HepG2 (cell line): ENCODE results near the gene CCSER2. TPM values are rescaled to one million over a fixed set of nuclear protein-coding genes. Genes with fewer than 3 reads are reported as not detected.

Experiments
- ATAC-seq: fragments of 200-7000 bp; cut with Tn5 transposase; 3 replicates; pipeline ENCODE4 v1.9.1; 2020; ENCODE audit warnings: mild to moderate bottlenecking, moderate library complexity
- BruUV-seq: library from RNA; stranded (reverse); fragments of 400-500 nt; replicated peaks from 2 replicates; lab custom pipeline; 2021; lab: Mats Ljungman, UMichigan
- CTCF ChIA-PET: fragments of 300-600 bp; formaldehyde crosslinking; extraction: SDS; loops from one replicate; lab custom pipeline; 2021; ENCODE audit warnings: low total read pairs, inconsistent platforms, low intra/inter-chr PET ratio; lab: Yijun Ruan, JAX
- POLR2A ChIA-PET: fragments of 350-600 bp; sonication (Branson Sonifier 250); formaldehyde crosslinking; loops from one replicate; lab custom pipeline; 2020; ENCODE audit warnings: antibody characterized with exemption, inconsistent platforms; lab: Yijun Ruan, JAX
- DNase-seq: peaks from one replicate; pipeline ENCODE4 v3.0.0-alpha.2; 2015; ENCODE audit warnings: low spot score
- FAIRE-seq: peaks from 3 replicates; lab custom pipeline; 2011; peaks lifted over from hg19 to GRCh38; lab: Jason Lieb, UNC
- H2AFZ ChIP-seq: one replicate; pipeline ENCODE4 v1.6.1; 2011; ENCODE audit warnings: low read length, inconsistent platforms
- H3K27ac ChIP-seq: fragments of 300-600 bp; 3 replicates; pipeline ENCODE4 v1.8.0; 2011; ENCODE audit warnings: mixed run types, mild to moderate bottlenecking, mixed read lengths, low read length, inconsistent platforms; ENCODE audit not compliant: insufficient read depth; ENCODE audit errors: extremely low read length
- H3K27me3 ChIP-seq, 2 experiments: fragments of 200-600 bp in 1 of 2; 2 replicates in 1 of 2; 3 replicates in 1 of 2; pipeline versions ENCODE4 v1.6.0 to v1.8.0; 2011; ENCODE audit warnings: low read length in 2 of 2, mild to moderate bottlenecking in 2 of 2, moderate library complexity in 2 of 2, inconsistent platforms in 1 of 2; ENCODE audit not compliant: insufficient read depth in 2 of 2, control insufficient read depth in 1 of 2
- H3K36me3 ChIP-seq, 2 experiments: fragments of 200-600 bp in 1 of 2; replicated peaks in 1 of 2; 2 replicates in 1 of 2; 3 replicates in 1 of 2; pipeline versions ENCODE4 v1.5.1 to v1.8.0; 2011; ENCODE audit warnings: low read length in 2 of 2, inconsistent platforms in 1 of 2; ENCODE audit not compliant: insufficient read depth in 2 of 2, control insufficient read depth in 1 of 2
- H3K4me1 ChIP-seq: 2 replicates; pipeline ENCODE4 v1.5.1; 2012; ENCODE audit warnings: low read length, inconsistent platforms; ENCODE audit not compliant: insufficient read depth
- H3K4me2 ChIP-seq: 2 replicates; pipeline ENCODE4 v1.6.0; 2011; ENCODE audit warnings: low read depth, low read length, inconsistent platforms
- H3K4me3 ChIP-seq, 3 experiments: fragments of 200-600 bp in 1 of 3; sonication (generic), shearing (Covaris generic) in 1 of 3; replicated peaks in 1 of 3; 2 replicates each; pipeline ENCODE4 v1.5.1; 2011 to 2016; ENCODE audit warnings: low read length in 3 of 3, inconsistent platforms in 2 of 3, low read depth in 2 of 3, mild to moderate bottlenecking in 2 of 3, control low read depth in 1 of 3, mixed read lengths in 1 of 3; ENCODE audit not compliant: insufficient read depth in 1 of 3
- H3K79me2 ChIP-seq: one replicate; pipeline ENCODE4 v1.6.1; 2011; ENCODE audit warnings: low read length, inconsistent platforms; ENCODE audit not compliant: insufficient read depth
- H3K9ac ChIP-seq: 2 replicates; pipeline ENCODE4 v1.6.0; 2011; ENCODE audit warnings: mild to moderate bottlenecking, low read depth, low read length, inconsistent platforms; ENCODE audit not compliant: insufficient read depth
- H3K9me3 ChIP-seq: 2 replicates; pipeline ENCODE4 v1.5.1; 2012; ENCODE audit warnings: mild to moderate bottlenecking, low read length
- H4K20me1 ChIP-seq: 2 replicates; pipeline ENCODE4 v1.6.0; 2011; ENCODE audit warnings: inconsistent platforms, mild to moderate bottlenecking, low read length, moderate library complexity; ENCODE audit not compliant: insufficient read depth
- ARID2 ChIP-seq: sonication (generic); formaldehyde crosslinking; IDR thresholded peaks from 2 replicates; pipeline ENCODE4 v1.8.1; 2022; ENCODE audit warnings: mild to moderate bottlenecking, missing genetic modification reagents, borderline replicate concordance
- MAFK ChIP-seq, 2 experiments: IDR thresholded peaks in 1 of 2; conservative IDR thresholded peaks in 1 of 2; 2 replicates each; pipeline ENCODE4 v1.6.1; 2011; ENCODE audit warnings: improper control_type of control experiment in 2 of 2, low read length in 2 of 2
- MIER3 ChIP-seq: IDR thresholded peaks from 2 replicates; pipeline ENCODE4 v1.6.1; 2016; ENCODE audit warnings: missing compliant biosample characterization, borderline replicate concordance
- NFE2L1 ChIP-seq: sonication (generic); formaldehyde crosslinking; IDR thresholded peaks from 2 replicates; pipeline ENCODE4 v1.4.0; 2020; ENCODE audit warnings: missing genetic modification reagents, mild to moderate bottlenecking, borderline replicate concordance
- POLR2A ChIP-seq, 2 experiments: IDR thresholded peaks; 2 replicates each; pipeline ENCODE4 v1.6.1; 2011; ENCODE audit warnings: low read depth in 2 of 2, low read length in 2 of 2, mild to moderate bottlenecking in 1 of 2, moderate library complexity in 1 of 2; ENCODE audit not compliant: insufficient read depth in 1 of 2
- RFX1 ChIP-seq: fragments of 450-650 bp; IDR thresholded peaks from 2 replicates; pipeline ENCODE4 v1.6.1; 2017
- RNF2 ChIP-seq: fragments of 450-650 bp; conservative IDR thresholded peaks from 2 replicates; pipeline ENCODE4 v1.6.1; 2016; ENCODE audit warnings: low read depth
- RNF219 ChIP-seq: sonication (generic); formaldehyde crosslinking; IDR thresholded peaks from 2 replicates; pipeline ENCODE4 v1.5.0; 2020; ENCODE audit warnings: mild to moderate bottlenecking, missing genetic modification reagents
- ZBTB7A ChIP-seq: sonication (generic); formaldehyde crosslinking; IDR thresholded peaks from 2 replicates; pipeline ENCODE4 v1.8.0; 2022; ENCODE audit warnings: mild to moderate bottlenecking, missing genetic modification reagents
- ZNF24 ChIP-seq: fragments of 450-650 bp; IDR thresholded peaks from 2 replicates; pipeline ENCODE4 v1.6.1; 2017; ENCODE audit warnings: antibody characterized with exemption, mild to moderate bottlenecking
- in situ Hi-C: cut with HindIII; loops from 2 replicates; pipeline ENCODE4 v1.10.0; 2017; ENCODE audit warnings: low pct_unique_long_range_greater_than_20kb; ENCODE audit not compliant: extremely low pct_ligation_motif_present
- intact Hi-C: fragments of 100-400 bp; cut with micrococcal nuclease; formaldehyde crosslinking; loops from one replicate; pipeline ENCODE4 v1.10.0; 2022; ENCODE audit not compliant: unreplicated experiment
- polyA plus RNA-seq, 8 experiments: library from polyadenylated mRNA; depleted of rRNA in 3 of 8; stranded (reverse) in 7 of 8; unstranded in 1 of 8; fragments of >200 nt; fragmentation: Illumina TruSeq in 4 of 8; extraction: Trizol in 4 of 8; gene quantifications; 2 replicates each; pipeline versions ENCODE4 v1.2.1 to v1.2.3, GENCODE V29; 2011 to 2016; ENCODE audit warnings: low read depth in 4 of 8, missing spikeins in 1 of 8, mixed read lengths in 1 of 8; ENCODE audit not compliant: insufficient read depth in 1 of 8
- total RNA-seq, 5 experiments: library from RNA; depleted of rRNA; stranded (reverse); fragments of >200 nt; fragmentation: Illumina TruSeq; extraction: Trizol; gene quantifications; 2 replicates each; pipeline ENCODE4 v1.2.3, GENCODE V29; 2016; ENCODE audit warnings: low read depth in 1 of 5
- TF ChIP-seq, protein P1 (sequence below): IDR thresholded peaks from 2 replicates; pipeline ENCODE4 v1.6.1; 2012; ENCODE audit warnings: low read length, improper control_type of control experiment
- TF ChIP-seq, protein P2 (sequence below): sonication (generic); formaldehyde crosslinking; IDR thresholded peaks from 2 replicates; pipeline ENCODE4 v1.8.0; 2022; ENCODE audit warnings: missing genetic modification reagents, mild to moderate bottlenecking, inconsistent platforms, borderline replicate concordance
- TF ChIP-seq, protein P3 (sequence below): sonication (generic); formaldehyde crosslinking; IDR thresholded peaks from 2 replicates; pipeline ENCODE4 v1.8.1; 2023; ENCODE audit warnings: missing genetic modification reagents, mild to moderate bottlenecking, borderline replicate concordance
- TF ChIP-seq, protein P4 (sequence below): sonication (generic); formaldehyde crosslinking; IDR thresholded peaks from 2 replicates; pipeline ENCODE4 v1.9.0; 2021; ENCODE audit warnings: missing genetic modification reagents, borderline replicate concordance
- TF ChIP-seq, protein P5 (sequence below): sonication (generic); formaldehyde crosslinking; IDR thresholded peaks from 2 replicates; pipeline ENCODE4 v1.5.0; 2020; ENCODE audit warnings: missing genetic modification reagents, mild to moderate bottlenecking, borderline replicate concordance

The CCSER2 gene
- total and polyA plus RNA-seq, 2 of the 13 experiments (the other 11 are each of a cell fraction or from before 2014, with no cell fraction given), result 13.3 to 17.2 TPM

GRCh38 chr10:84545651-84546050, 217.3 kb downstream of the CCSER2 start:
- Histone ChIP-seq H3K27me3 (peaks cover 0 to 49% of the 10 kb centered on the region in 2 experiments), H3K4me1 (peaks cover 11% of the 10 kb centered on the region; the same call in 1 of the 2 replicates), H3K27ac (no peak overlapping the region), H3K4me3 (no peak overlapping the region), H4K20me1 (no peaks in the 10 kb centered on the region), H3K4me2 (no peak overlapping the region), H3K9ac (no peak overlapping the region), H2AFZ (no peak overlapping the region), H3K9me3 (no peaks in the 10 kb centered on the region), H3K79me2 (no peaks in the 10 kb centered on the region), H3K36me3 (no peaks in the 10 kb centered on the region)
- in situ Hi-C loops (no loop called here), intact Hi-C loops (no loop called here)
- CTCF ChIA-PET, result no interaction called here
- POLR2A ChIA-PET, result no interaction called here
- ATAC-seq (no peak), DNase-seq (no peak), FAIRE-seq (no peak)
- BruUV-seq, result no TSS peak
- TF ChIP-seq ARID2 (no peak), RNF2 (no peak), ZBTB7A (no peak), NFE2L1 (CRISPR knock-in tag) (no peak), RFX1 (no peak), RNF219 (CRISPR knock-in tag) (no peak), MAFK (conservative IDR thresholded peaks at IDR 0.05 in 1 of 2, IDR thresholded peaks at IDR 0.05 in 1 of 2; ENCODE audit: low read length in 2 of 2) (no peak), POLR2A (IDR thresholded peaks at IDR 0.05; ENCODE audit: insufficient read depth in 1 of 2, low read depth in 2 of 2, low read length in 2 of 2) (no peak), MIER3 (CRISPR knock-in tag) (no peak), ZNF24 (no peak)
- TF ChIP-seq, protein P1, sequence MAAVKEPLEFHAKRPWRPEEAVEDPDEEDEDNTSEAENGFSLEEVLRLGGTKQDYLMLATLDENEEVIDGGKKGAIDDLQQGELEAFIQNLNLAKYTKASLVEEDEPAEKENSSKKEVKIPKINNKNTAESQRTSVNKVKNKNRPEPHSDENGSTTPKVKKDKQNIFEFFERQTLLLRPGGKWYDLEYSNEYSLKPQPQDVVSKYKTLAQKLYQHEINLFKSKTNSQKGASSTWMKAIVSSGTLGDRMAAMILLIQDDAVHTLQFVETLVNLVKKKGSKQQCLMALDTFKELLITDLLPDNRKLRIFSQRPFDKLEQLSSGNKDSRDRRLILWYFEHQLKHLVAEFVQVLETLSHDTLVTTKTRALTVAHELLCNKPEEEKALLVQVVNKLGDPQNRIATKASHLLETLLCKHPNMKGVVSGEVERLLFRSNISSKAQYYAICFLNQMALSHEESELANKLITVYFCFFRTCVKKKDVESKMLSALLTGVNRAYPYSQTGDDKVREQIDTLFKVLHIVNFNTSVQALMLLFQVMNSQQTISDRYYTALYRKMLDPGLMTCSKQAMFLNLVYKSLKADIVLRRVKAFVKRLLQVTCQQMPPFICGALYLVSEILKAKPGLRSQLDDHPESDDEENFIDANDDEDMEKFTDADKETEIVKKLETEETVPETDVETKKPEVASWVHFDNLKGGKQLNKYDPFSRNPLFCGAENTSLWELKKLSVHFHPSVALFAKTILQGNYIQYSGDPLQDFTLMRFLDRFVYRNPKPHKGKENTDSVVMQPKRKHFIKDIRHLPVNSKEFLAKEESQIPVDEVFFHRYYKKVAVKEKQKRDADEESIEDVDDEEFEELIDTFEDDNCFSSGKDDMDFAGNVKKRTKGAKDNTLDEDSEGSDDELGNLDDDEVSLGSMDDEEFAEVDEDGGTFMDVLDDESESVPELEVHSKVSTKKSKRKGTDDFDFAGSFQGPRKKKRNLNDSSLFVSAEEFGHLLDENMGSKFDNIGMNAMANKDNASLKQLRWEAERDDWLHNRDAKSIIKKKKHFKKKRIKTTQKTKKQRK, result no peak
- TF ChIP-seq, protein P2, sequence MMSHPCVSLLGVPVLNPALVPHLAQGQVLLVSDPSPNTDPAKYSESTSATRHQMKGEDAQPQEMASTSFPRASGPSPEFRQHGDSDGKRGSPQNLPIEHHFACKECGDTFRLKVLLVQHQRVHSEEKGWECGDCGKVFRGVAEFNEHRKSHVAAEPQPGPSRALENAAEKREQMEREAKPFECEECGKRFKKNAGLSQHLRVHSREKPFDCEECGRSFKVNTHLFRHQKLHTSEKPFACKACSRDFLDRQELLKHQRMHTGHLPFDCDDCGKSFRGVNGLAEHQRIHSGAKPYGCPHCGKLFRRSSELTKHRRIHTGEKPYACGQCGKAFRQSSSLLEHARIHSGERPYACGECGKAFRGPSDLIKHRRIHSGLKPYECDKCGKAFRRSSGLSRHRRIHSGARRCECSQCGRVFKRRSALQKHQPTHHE (CRISPR knock-in tag), result no peak
- TF ChIP-seq, protein P3, sequence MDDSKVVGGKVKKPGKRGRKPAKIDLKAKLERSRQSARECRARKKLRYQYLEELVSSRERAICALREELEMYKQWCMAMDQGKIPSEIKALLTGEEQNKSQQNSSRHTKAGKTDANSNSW (CRISPR knock-in tag), result no peak
- TF ChIP-seq, protein P4, sequence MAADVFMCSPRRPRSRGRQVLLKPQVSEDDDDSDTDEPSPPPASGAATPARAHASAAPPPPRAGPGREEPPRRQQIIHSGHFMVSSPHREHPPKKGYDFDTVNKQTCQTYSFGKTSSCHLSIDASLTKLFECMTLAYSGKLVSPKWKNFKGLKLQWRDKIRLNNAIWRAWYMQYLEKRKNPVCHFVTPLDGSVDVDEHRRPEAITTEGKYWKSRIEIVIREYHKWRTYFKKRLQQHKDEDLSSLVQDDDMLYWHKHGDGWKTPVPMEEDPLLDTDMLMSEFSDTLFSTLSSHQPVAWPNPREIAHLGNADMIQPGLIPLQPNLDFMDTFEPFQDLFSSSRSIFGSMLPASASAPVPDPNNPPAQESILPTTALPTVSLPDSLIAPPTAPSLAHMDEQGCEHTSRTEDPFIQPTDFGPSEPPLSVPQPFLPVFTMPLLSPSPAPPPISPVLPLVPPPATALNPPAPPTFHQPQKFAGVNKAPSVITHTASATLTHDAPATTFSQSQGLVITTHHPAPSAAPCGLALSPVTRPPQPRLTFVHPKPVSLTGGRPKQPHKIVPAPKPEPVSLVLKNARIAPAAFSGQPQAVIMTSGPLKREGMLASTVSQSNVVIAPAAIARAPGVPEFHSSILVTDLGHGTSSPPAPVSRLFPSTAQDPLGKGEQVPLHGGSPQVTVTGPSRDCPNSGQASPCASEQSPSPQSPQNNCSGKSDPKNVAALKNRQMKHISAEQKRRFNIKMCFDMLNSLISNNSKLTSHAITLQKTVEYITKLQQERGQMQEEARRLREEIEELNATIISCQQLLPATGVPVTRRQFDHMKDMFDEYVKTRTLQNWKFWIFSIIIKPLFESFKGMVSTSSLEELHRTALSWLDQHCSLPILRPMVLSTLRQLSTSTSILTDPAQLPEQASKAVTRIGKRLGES (CRISPR knock-in tag), result no peak
- TF ChIP-seq, protein P5, sequence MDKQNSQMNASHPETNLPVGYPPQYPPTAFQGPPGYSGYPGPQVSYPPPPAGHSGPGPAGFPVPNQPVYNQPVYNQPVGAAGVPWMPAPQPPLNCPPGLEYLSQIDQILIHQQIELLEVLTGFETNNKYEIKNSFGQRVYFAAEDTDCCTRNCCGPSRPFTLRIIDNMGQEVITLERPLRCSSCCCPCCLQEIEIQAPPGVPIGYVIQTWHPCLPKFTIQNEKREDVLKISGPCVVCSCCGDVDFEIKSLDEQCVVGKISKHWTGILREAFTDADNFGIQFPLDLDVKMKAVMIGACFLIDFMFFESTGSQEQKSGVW (CRISPR knock-in tag), result no peak
